Measurements from ENCODE around the gene VCL. TPM values are rescaled to one million over a fixed set of nuclear protein-coding genes. Genes with fewer than 3 reads are reported as not detected.
A peak's percentile ranks its signal among the peaks of the same experiment; 100 is the strongest.

VCL gene
- total and polyA plus RNA-seq, 9 of the 15 experiments (the other 6 are each of a cell fraction or from before 2014, with no cell fraction given): 29.8 to 186 (median 76.4) TPM

- TF ChIP-seq, protein P1, sequence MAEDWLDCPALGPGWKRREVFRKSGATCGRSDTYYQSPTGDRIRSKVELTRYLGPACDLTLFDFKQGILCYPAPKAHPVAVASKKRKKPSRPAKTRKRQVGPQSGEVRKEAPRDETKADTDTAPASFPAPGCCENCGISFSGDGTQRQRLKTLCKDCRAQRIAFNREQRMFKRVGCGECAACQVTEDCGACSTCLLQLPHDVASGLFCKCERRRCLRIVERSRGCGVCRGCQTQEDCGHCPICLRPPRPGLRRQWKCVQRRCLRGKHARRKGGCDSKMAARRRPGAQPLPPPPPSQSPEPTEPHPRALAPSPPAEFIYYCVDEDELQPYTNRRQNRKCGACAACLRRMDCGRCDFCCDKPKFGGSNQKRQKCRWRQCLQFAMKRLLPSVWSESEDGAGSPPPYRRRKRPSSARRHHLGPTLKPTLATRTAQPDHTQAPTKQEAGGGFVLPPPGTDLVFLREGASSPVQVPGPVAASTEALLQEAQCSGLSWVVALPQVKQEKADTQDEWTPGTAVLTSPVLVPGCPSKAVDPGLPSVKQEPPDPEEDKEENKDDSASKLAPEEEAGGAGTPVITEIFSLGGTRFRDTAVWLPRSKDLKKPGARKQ (CRISPR knock-in tag; IDR thresholded peaks at IDR 0.05): no peak
- TF ChIP-seq FOXP1 (CRISPR knock-in tag; IDR thresholded peaks at IDR 0.05): no peak
- TF ChIP-seq MAFF (IDR thresholded peaks at IDR 0.05; ENCODE audit: low read length): no peak
- peak; percentile 12; the same call in 1 of the 2 replicates for TF ChIP-seq DPF2 (IDR thresholded peaks at IDR 0.05)
- TF ChIP-seq PTBP1 (IDR thresholded peaks at IDR 0.05; ENCODE audit: low read depth, low read length): no peak
- no peak for TF ChIP-seq ZBTB49 (CRISPR knock-in tag; IDR thresholded peaks at IDR 0.05; ENCODE audit: borderline replicate concordance)
- no peak for TF ChIP-seq BHLHE40 (IDR thresholded peaks at IDR 0.05; ENCODE audit: low read length)
- TF ChIP-seq EHMT2 (IDR thresholded peaks at IDR 0.05): peak; percentile 58
- TF ChIP-seq MLLT1 (IDR thresholded peaks at IDR 0.05): no peak
- TF ChIP-seq ZNF644 (tag; IDR thresholded peaks at IDR 0.05; ENCODE audit: low read depth): no peak
- no peak for TF ChIP-seq TBP (optimal IDR thresholded peaks at IDR 0.05; ENCODE audit: low read depth, low read length)
- no peak for TF ChIP-seq L3MBTL2 (IDR thresholded peaks at IDR 0.05)
- TF ChIP-seq MCM5 (IDR thresholded peaks at IDR 0.05; ENCODE audit: low read depth): no peak
These were observed 6.6 kb upstream of the VCL start (continued) for GRCh38 chr10:73991203-73991883.

Data from K562 (cell line).